ENCODE data around the gene HDAC4. TPM values are rescaled to one million over a fixed set of nuclear protein-coding genes. Genes with fewer than 3 reads are reported as not detected.

HDAC4 gene
- total and polyA plus RNA-seq, 2 of the 4 experiments (the other 2 are of a cell fraction), result 4.1 to 7.2 TPM

- no peaks in the 10 kb centered on the region for H3K27me3 ChIP-seq (ENCODE audit: control insufficient read depth, insufficient read depth, low read length)
- no peak overlapping the region for H4K91ac ChIP-seq (ENCODE audit: insufficient read depth, low read depth, low read length)
- TF ChIP-seq CHD1 (IDR thresholded peaks at IDR 0.05; ENCODE audit: low read depth, low read length) (no peak), RAD21 (IDR thresholded peaks at IDR 0.05; ENCODE audit: low read length) (no peak), POLR2A (IDR thresholded peaks at IDR 0.05; ENCODE audit: low read depth, low read length) (no peak), MXI1 (IDR thresholded peaks at IDR 0.05; ENCODE audit: borderline replicate concordance, low read depth, low read length) (no peak), CEBPB (IDR thresholded peaks at IDR 0.05; ENCODE audit: low read depth, low read length) (no peak), FOS (IDR thresholded peaks at IDR 0.05; ENCODE audit: low read depth, low read length) (no peak), CTCF (conservative IDR thresholded peaks at IDR 0.05; ENCODE audit: low read depth, low read length) (no peak), NFE2L2 (IDR thresholded peaks at IDR 0.05; ENCODE audit: low read depth, low read length) (no peak), ELK1 (IDR thresholded peaks at IDR 0.05; ENCODE audit: borderline replicate concordance, low read depth, low read length) (no peak), MAZ (IDR thresholded peaks at IDR 0.05; ENCODE audit: borderline replicate concordance, low read depth, low read length) (no peak), USF2 (IDR thresholded peaks at IDR 0.05; ENCODE audit: low read depth, low read length) (no peak), SMC3 (IDR thresholded peaks at IDR 0.05; ENCODE audit: low read depth, low read length) (no peak), RCOR1 (IDR thresholded peaks at IDR 0.05; ENCODE audit: insufficient replicate concordance, low read length) (no peak), RFX5 (IDR thresholded peaks at IDR 0.05; ENCODE audit: low read depth, low read length) (no peak), BHLHE40 (IDR thresholded peaks at IDR 0.05; ENCODE audit: low read depth, low read length) (no peak), MAFK (IDR thresholded peaks at IDR 0.05; ENCODE audit: low read depth, low read length) (no peak)
- ChIA-PET CTCF (no interaction called here), POLR2A (ENCODE audit: unreplicated experiment) (no interaction called here)
- no peak overlapping the region for H3K14ac ChIP-seq (replicated peaks; ENCODE audit: low read depth, low read length)
- peaks cover 3% of the 10 kb centered on the region; the same call in 1 of the 2 replicates for H3K9me3 ChIP-seq (ENCODE audit: control insufficient read depth, insufficient read depth, low read length)
- no peak overlapping the region for H2BK20ac ChIP-seq (ENCODE audit: low read depth, low read length)
- WGBS, 2 experiments (ENCODE audit: extremely low coverage in 2 of 2, insufficient read length in 1 of 2), result 97% methylated on average over 3 of the region's 5 CpGs; no CpG with 5 or more reads in 1 of the 2 experiments
- in situ Hi-C loops (cut with MboI; ENCODE audit: low sequenced_read_pairs) (no loop called here), dilution Hi-C loops (cut with HindIII; ENCODE audit: low sequenced_read_pairs, unreplicated experiment) (no loop called here), intact Hi-C loops (cut with micrococcal nuclease) (no loop called here)
- H3K79me1 ChIP-seq (ENCODE audit: low read depth in 1 of 2, low read length in 2 of 2), result peaks cover 24 to 52% of the 10 kb centered on the region in 2 experiments
- no peak overlapping the region for H3K18ac ChIP-seq (ENCODE audit: low read depth, low read length)
- no peak for DNase-seq
- H3K9ac ChIP-seq (ENCODE audit: low read depth, low read length), result no peak overlapping the region
- no peak overlapping the region for H3K4ac ChIP-seq (ENCODE audit: low read depth, low read length)
- H3K27ac ChIP-seq (ENCODE audit: insufficient read depth, low read length), result no peak overlapping the region
- H2BK5ac ChIP-seq (ENCODE audit: low read depth, low read length, poor library complexity, severe bottlenecking), result no peak overlapping the region
- no peak overlapping the region for H4K5ac ChIP-seq (ENCODE audit: low read depth, low read length)
- no peak overlapping the region for H2AFZ ChIP-seq (replicated peaks; ENCODE audit: low read length, poor library complexity)
- no peak overlapping the region for H2BK120ac ChIP-seq (ENCODE audit: low read depth, low read length)
- no peak overlapping the region for H3K4me3 ChIP-seq (ENCODE audit: insufficient read depth, low read depth, low read length)
- H2BK15ac ChIP-seq (ENCODE audit: low read depth, low read length), result no peak overlapping the region
- BruUV-seq (replicated peaks), result no TSS peak
- no peaks in the 10 kb centered on the region; the same call in 1 of the 2 replicates for H4K20me1 ChIP-seq (ENCODE audit: insufficient read depth, low read length)
- peaks cover 26% of the 10 kb centered on the region for H3K36me3 ChIP-seq (ENCODE audit: control insufficient read depth, insufficient read depth, low read length)
- H3K56ac ChIP-seq (ENCODE audit: extremely low read depth, insufficient read depth, low read length), result no peak overlapping the region
- no peak overlapping the region for H3K4me2 ChIP-seq (ENCODE audit: low read depth, low read length)
- no peak overlapping the region for H3K23ac ChIP-seq (ENCODE audit: low read depth, low read length)
- H3K9me1 ChIP-seq (ENCODE audit: insufficient read depth, low read length), result peaks cover 11% of the 10 kb centered on the region
- no peak overlapping the region for H4K8ac ChIP-seq (ENCODE audit: low read depth in 2 of 2, low read length in 2 of 2)
- H2AK9ac ChIP-seq (replicated peaks; ENCODE audit: low read depth, low read length, poor library complexity), result no peak overlapping the region
- no peak for ATAC-seq (ENCODE audit: low read depth)
- H2AK5ac ChIP-seq (ENCODE audit: low read depth, low read length), result no peak overlapping the region
- peaks cover 9% of the 10 kb centered on the region for H3K4me1 ChIP-seq (ENCODE audit: control insufficient read depth, insufficient read depth, low read length)
Observed at GRCh38 chr2:239353692-239354091, 47.1 kb downstream of the HDAC4 start.

Measured in IMR-90 (cell line).